GM12878 (cell line): ENCODE data around the gene RIPOR1. TPM values are rescaled to one million over a fixed set of nuclear protein-coding genes. Genes with fewer than 3 reads are reported as not detected.

Experiments used
- ATAC-seq: fragments of 200-7000 bp; cut with Tn5 transposase; 3 replicates; pipeline ENCODE4 v1.9.1; 2020; ENCODE audit warnings: mild to moderate bottlenecking, moderate library complexity
- BruUV-seq: library from RNA; stranded (reverse); fragments of 400-500 nt; replicated peaks from 2 replicates; lab custom pipeline; 2021; lab: Mats Ljungman, UMichigan
- CTCF ChIA-PET: fragments of 300-600 bp; sonication (Branson Sonifier 250); formaldehyde crosslinking; extraction: SDS; loops from one replicate; lab custom pipeline; 2021; ENCODE audit warnings: inconsistent platforms; lab: Yijun Ruan, JAX
- POLR2A ChIA-PET: fragments of 350-600 bp; formaldehyde crosslinking; extraction: SDS; loops from one replicate; lab custom pipeline; 2021; ENCODE audit warnings: inconsistent platforms; lab: Charles Lee
- RAD21 ChIA-PET: fragments of 300-600 bp; sonication (Branson Sonifier 250); formaldehyde crosslinking; loops from one replicate; lab custom pipeline; 2023; ENCODE audit warnings: antibody characterized with exemption; ENCODE audit not compliant: unreplicated experiment; lab: Charles Lee
- SMC1A ChIA-PET: fragments of 300-600 bp; sonication (Branson Sonifier 250); formaldehyde crosslinking; loops from one replicate; lab custom pipeline; 2023; ENCODE audit not compliant: unreplicated experiment, uncharacterized antibody; lab: Charles Lee
- DNase-seq: peaks from one replicate; pipeline ENCODE4 v3.0.0-alpha.2; 2011; ENCODE audit warnings: low read depth, low spot score
- FAIRE-seq: peaks from 3 replicates; lab custom pipeline; 2011; peaks lifted over from hg19 to GRCh38; lab: Jason Lieb, UNC
- H2AFZ ChIP-seq: 2 replicates; pipeline ENCODE4 v1.6.0; 2011; ENCODE audit warnings: low read depth, low read length, control low read depth; ENCODE audit not compliant: control insufficient read depth
- H3K27ac ChIP-seq: 2 replicates; pipeline ENCODE4 v1.5.1; 2011; ENCODE audit warnings: control low read depth; ENCODE audit not compliant: control insufficient read depth, insufficient read depth
- H3K27me3 ChIP-seq, 2 experiments: replicated peaks in 1 of 2; 2 replicates each; pipeline versions ENCODE4 v1.6.0 to v1.6.1; 2011; ENCODE audit warnings: low read length in 1 of 2; ENCODE audit not compliant: control insufficient read depth in 2 of 2, insufficient read depth in 2 of 2
- H3K36me3 ChIP-seq, 2 experiments: 2 replicates each; pipeline ENCODE4 v1.5.1; 2011; ENCODE audit warnings: low read length in 1 of 2; ENCODE audit not compliant: control insufficient read depth in 2 of 2, insufficient read depth in 2 of 2
- H3K4me1 ChIP-seq: 2 replicates; pipeline ENCODE4 v1.6.1; 2011; ENCODE audit warnings: mild to moderate bottlenecking, low read length, moderate library complexity, mixed read lengths; ENCODE audit not compliant: control insufficient read depth, insufficient read depth
- H3K4me2 ChIP-seq: 2 replicates; pipeline ENCODE4 v1.6.0; 2011; ENCODE audit warnings: control low read depth; ENCODE audit not compliant: control insufficient read depth, insufficient read depth
- H3K4me3 ChIP-seq: fragments of 200-600 bp; sonication (generic); 2 replicates; pipeline ENCODE4 v1.5.1; 2016
- H3K79me2 ChIP-seq: 2 replicates; pipeline ENCODE4 v1.6.0; 2011; ENCODE audit warnings: low read length; ENCODE audit not compliant: control insufficient read depth, insufficient read depth
- H3K9ac ChIP-seq: 2 replicates; pipeline ENCODE4 v1.8.0; 2011; ENCODE audit warnings: low read length, control low read depth, mixed read lengths; ENCODE audit not compliant: control insufficient read depth, insufficient read depth
- H3K9me3 ChIP-seq: replicated peaks from 3 replicates; pipeline ENCODE4 v1.5.1; 2011; ENCODE audit warnings: mild to moderate bottlenecking, low read length; ENCODE audit not compliant: control insufficient read depth, insufficient read depth
- H4K20me1 ChIP-seq: 2 replicates; pipeline ENCODE4 v1.6.0; 2011; ENCODE audit not compliant: control insufficient read depth, insufficient read depth
- HDAC2 ChIP-seq: fragments of 200-600 bp; sonication (generic); IDR thresholded peaks from 2 replicates; pipeline ENCODE4 v1.6.1; 2017
- IKZF1 ChIP-seq: fragments of 450-650 bp; conservative IDR thresholded peaks from 2 replicates; pipeline ENCODE4 v1.6.1; 2017; ENCODE audit warnings: antibody characterized with exemption, mild to moderate bottlenecking
- IKZF2 ChIP-seq, 2 experiments: fragments of 450-650 bp; IDR thresholded peaks; 2 replicates each; pipeline ENCODE4 v1.6.1; 2017; ENCODE audit warnings: mild to moderate bottlenecking in 2 of 2, moderate library complexity in 2 of 2
- RELA ChIP-seq: fragments of 450-650 bp; IDR thresholded peaks from 2 replicates; pipeline ENCODE4 v1.8.0; 2014; ENCODE audit warnings: borderline replicate concordance; ENCODE audit not compliant: partially characterized antibody
- SREBF2 ChIP-seq: IDR thresholded peaks from 2 replicates; pipeline ENCODE4 v1.6.1; 2012; ENCODE audit warnings: mild to moderate bottlenecking, low read length
- TCF7 ChIP-seq: IDR thresholded peaks from 2 replicates; pipeline ENCODE4 v1.6.1; 2014; ENCODE audit warnings: antibody characterized with exemption, borderline replicate concordance
- WGBS: methylation state at CpG from one replicate; pipeline ENCODE4 v1.1.6; 2016; ENCODE audit warnings: low lambda C conversion rate; ENCODE audit not compliant: insufficient replicate concordance, insufficient coverage; ENCODE audit errors: missing lambda C conversion rate; 5-methylcytosine and 5-hydroxymethylcytosine counted together
- in situ Hi-C: fragments of 300-500 bp; cut with MboI; formaldehyde crosslinking; loops from 9 replicates; pipeline ENCODE4 v1.14.3; 2018; ENCODE audit warnings: mixed read lengths
- intact Hi-C: fragments of 100-400 bp; cut with micrococcal nuclease; formaldehyde crosslinking; loops from one replicate; pipeline ENCODE4 v1.14.2; 2022; ENCODE audit not compliant: unreplicated experiment
- polyA plus RNA-seq, 11 experiments: library from polyadenylated mRNA; depleted of rRNA in 4 of 11; unstranded in 6 of 11; stranded (reverse) in 5 of 11; fragments of >200 nt; fragmentation: Nextera tagmentation in 4 of 11; fragmentation: Illumina TruSeq in 1 of 11; extraction: Ambion mirVana in 4 of 11; extraction: Trizol in 1 of 11; gene quantifications; 1 replicate in 1 of 11; 2 replicates in 10 of 11; pipeline versions ENCODE4 v1.2.1 to v1.2.3, GENCODE V29; 2011 to 2016; ENCODE audit warnings: inconsistent platforms in 2 of 11, missing spikeins in 2 of 11, low read depth in 1 of 11
- total RNA-seq, 4 experiments: library from RNA; depleted of rRNA in 3 of 4; stranded (reverse); fragments of >200 nt in 3 of 4; fragmentation: Illumina TruSeq in 1 of 4; extraction: Trizol in 1 of 4; gene quantifications; 2 replicates each; pipeline versions ENCODE4 v1.2.1 to v1.2.3, GENCODE V29; 2013 to 2021

The RIPOR1 gene
- total and polyA plus RNA-seq, 10 of the 15 experiments (the other 5 are each of a cell fraction or from before 2014, with no cell fraction given) = 0.13 to 28.5 (median 7.0) TPM

DNA sequence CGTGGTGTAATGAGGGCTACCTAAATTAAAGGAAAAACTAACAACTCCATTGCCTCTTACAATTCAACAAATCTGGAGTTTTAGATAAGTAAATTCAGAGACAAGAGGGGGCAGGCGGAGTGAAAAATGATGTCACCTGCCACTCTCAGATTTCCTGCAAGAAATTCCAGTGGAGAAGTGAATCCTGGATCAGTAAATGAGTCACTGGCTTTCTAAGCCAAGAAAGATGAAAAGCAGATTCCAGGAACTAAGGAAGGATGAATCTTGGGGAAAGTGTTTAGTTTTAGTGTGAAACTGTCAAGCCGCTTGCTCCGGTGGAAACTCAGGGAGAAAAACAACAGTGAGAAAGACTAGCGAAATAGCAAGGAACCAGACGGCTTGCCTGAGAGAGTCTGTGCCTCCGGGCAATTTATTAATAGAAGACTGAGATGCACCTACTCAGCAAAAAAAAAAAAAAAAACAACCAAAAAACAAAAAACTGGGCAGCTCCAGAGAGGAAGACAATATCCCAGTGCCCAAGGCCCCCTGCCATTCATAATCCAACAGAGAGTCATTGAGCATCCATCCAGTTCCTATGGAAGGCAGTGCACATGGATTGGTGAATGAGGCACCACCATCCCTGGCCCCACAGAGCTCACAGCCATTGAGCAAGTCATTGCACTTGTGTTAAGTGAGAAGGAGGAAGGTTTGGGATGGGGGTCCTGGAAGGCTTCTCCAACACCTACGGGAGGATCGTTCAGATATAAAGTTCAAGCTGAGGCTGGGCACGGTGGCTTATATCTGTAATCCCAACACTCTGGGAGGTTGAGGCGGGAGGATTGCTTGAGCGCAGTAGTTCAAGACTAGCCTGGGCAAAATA, 12.1 kb upstream of the RIPOR1 start:
- POLR2A ChIA-PET = interaction anchor here (0.8 to 5.9 kb wide), 7 partner anchors 14 to 36 kb away, joined by 3 to 42 read pairs (median 4); partner anchors contain the start of gene ATP6V0D1
- H2AFZ ChIP-seq = no peak overlapping the region
- peak overlapping the region; percentile 85 for H3K27ac ChIP-seq

DNA sequence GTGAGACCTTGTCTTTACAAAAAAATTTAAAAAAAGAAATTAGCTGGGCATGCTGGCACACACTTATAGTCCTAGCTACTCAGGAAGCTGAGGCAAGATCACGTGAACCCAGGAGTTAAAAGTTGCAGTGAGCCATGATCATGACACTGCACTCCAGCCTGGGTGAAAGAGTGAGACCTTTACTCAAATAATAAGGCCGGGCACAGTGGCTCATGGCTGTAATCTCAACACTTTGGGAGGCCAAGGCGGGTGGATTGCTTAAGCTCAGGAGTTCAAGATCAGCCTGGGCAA, 11.5 kb upstream of the RIPOR1 start:
- H3K4me3 ChIP-seq = no peak overlapping the region
- peak overlapping the region; percentile 18; the same call in 1 of the 2 replicates for H3K9ac ChIP-seq
- DNase-seq (no peak), ATAC-seq (no peak), FAIRE-seq (no peak)
- peaks cover 50% of the 10 kb centered on the region for H3K4me1 ChIP-seq
- ChIA-PET SMC1A (interaction anchor here (0.6 to 5.7 kb wide), 16 partner anchors 10 to 425 kb away, joined by 3 to 92 read pairs (median 4); partner anchors contain the start of genes AGRP, ATP6V0D1 and RIPOR1), POLR2A (interaction anchor here (0.8 to 5.9 kb wide), 6 partner anchors 13 to 418 kb away, joined by 3 to 42 read pairs (median 5); partner anchors contain the start of gene ATP6V0D1), CTCF (interaction anchor here (0.6 to 14.1 kb wide), 14 partner anchors 11 to 716 kb away, joined by 3 to 453 read pairs (median 4); partner anchors contain the start of genes AGRP, ATP6V0D1, C16orf86 and CARMIL2), RAD21 (interaction anchor here (0.8 to 8.8 kb wide), 10 partner anchors 12 to 273 kb away, joined by 3 to 172 read pairs (median 6); partner anchors contain the start of genes ATP6V0D1, CARMIL2, CTCF and RIPOR1)
- H2AFZ ChIP-seq = peak overlapping the region; percentile 50; the same call in 1 of the 2 replicates
- H3K27ac ChIP-seq = peak overlapping the region; percentile 85
- 15% methylated on average over 3 of the region's 3 CpGs for WGBS
- H3K27me3 ChIP-seq = no peaks in the 10 kb centered on the region
- H3K36me3 ChIP-seq = no peaks in the 10 kb centered on the region
- peaks cover 4% of the 10 kb centered on the region for H3K79me2 ChIP-seq
- no peaks in the 10 kb centered on the region for H3K9me3 ChIP-seq
- intact Hi-C loops = no loop called here
- TF ChIP-seq TCF7 = no peak
- no peak for TF ChIP-seq HDAC2
- no peak for TF ChIP-seq IKZF1
- no peak for TF ChIP-seq SREBF2
- in situ Hi-C loops = loop anchor here (5.0 kb wide), 1 partner anchor 35 kb away; the partner anchor contains the start of genes AGRP and ATP6V0D1
- no TSS peak for BruUV-seq
- H3K4me2 ChIP-seq = peak overlapping the region; percentile 92
- H4K20me1 ChIP-seq = no peaks in the 10 kb centered on the region

More for the DNA sequence above, 12.1 kb upstream of the RIPOR1 start:
- intact Hi-C loops = no loop called here
- Histone ChIP-seq H3K36me3 (no peaks in the 10 kb centered on the region), H3K9me3 (no peaks in the 10 kb centered on the region), H4K20me1 (no peaks in the 10 kb centered on the region), H3K9ac (no peak overlapping the region), H3K27me3 (no peaks in the 10 kb centered on the region), H3K4me3 (no peak overlapping the region), H3K4me2 (peak overlapping the region; percentile 92), H3K79me2 (peaks cover 4% of the 10 kb centered on the region), H3K4me1 (peaks cover 50% of the 10 kb centered on the region)
- ChIA-PET CTCF (interaction anchor here (0.6 to 14.1 kb wide), 19 partner anchors 9 to 717 kb away, joined by 3 to 453 read pairs (median 5); partner anchors contain the start of genes AGRP, ATP6V0D1, C16orf86 and CARMIL2), RAD21 (interaction anchor here (0.8 to 8.8 kb wide), 10 partner anchors 12 to 152 kb away, joined by 3 to 172 read pairs (median 6); partner anchors contain the start of genes ATP6V0D1, CARMIL2, CTCF and RIPOR1), SMC1A (interaction anchor here (0.8 to 5.9 kb wide), 17 partner anchors 10 to 256 kb away, joined by 3 to 92 read pairs (median 5); partner anchors contain the start of genes AGRP, ATP6V0D1 and RIPOR1)
- BruUV-seq = no TSS peak
- ATAC-seq (no peak), DNase-seq (no peak), FAIRE-seq (no peak)
- in situ Hi-C loops = loop anchor here (5.0 kb wide), 1 partner anchor 34 kb away; the partner anchor contains the start of genes AGRP and ATP6V0D1
- WGBS = 64% methylated on average over 12 of the region's 12 CpGs
- TF ChIP-seq RELA (no peak), IKZF2 (IDR thresholded peaks at IDR 0.05) (peak; percentile 19 to 39; a peak in 2 of 4 replicates)
- TF ChIP-seq, all 136 proteins: peak for 1
